Astrocyte (in vitro differentiated cells and primary cell): ENCODE results near the gene MORN5. TPM values are rescaled to one million over a fixed set of nuclear protein-coding genes. Genes with fewer than 3 reads are reported as not detected.

Experiments
- DNase-seq: peaks from one replicate; pipeline ENCODE4 v3.0.0-alpha.2; 2010; ENCODE audit warnings: low read depth
- FAIRE-seq: peaks from 2 replicates; lab custom pipeline; 2011; peaks lifted over from hg19 to GRCh38; lab: Jason Lieb, UNC
- H2AFZ ChIP-seq: 2 replicates; pipeline ENCODE4 v1.6.0; 2012; ENCODE audit warnings: low read depth, low read length, inconsistent platforms
- H3K27ac ChIP-seq: 2 replicates; pipeline ENCODE4 v1.5.1; 2011; ENCODE audit warnings: low read depth, low read length, inconsistent platforms
- H3K27me3 ChIP-seq: 2 replicates; pipeline ENCODE4 v1.6.0; 2011; ENCODE audit warnings: low read length, inconsistent platforms; ENCODE audit not compliant: insufficient read depth
- H3K36me3 ChIP-seq: 2 replicates; pipeline ENCODE4 v1.5.1; 2011; ENCODE audit warnings: low read length, inconsistent platforms; ENCODE audit not compliant: insufficient read depth
- H3K4me1 ChIP-seq: 2 replicates; pipeline ENCODE4 v1.5.1; 2011; ENCODE audit warnings: low read length, inconsistent platforms; ENCODE audit not compliant: insufficient read depth
- H3K4me2 ChIP-seq: 2 replicates; pipeline ENCODE4 v1.6.0; 2012; ENCODE audit warnings: low read length, inconsistent platforms
- H3K4me3 ChIP-seq: 2 replicates; pipeline ENCODE4 v1.5.1; 2011; ENCODE audit warnings: low read depth, mild to moderate bottlenecking, low read length, inconsistent platforms; ENCODE audit not compliant: insufficient read depth
- H3K79me2 ChIP-seq: 2 replicates; pipeline ENCODE4 v1.6.0; 2012; ENCODE audit warnings: mild to moderate bottlenecking, low read length, inconsistent platforms; ENCODE audit not compliant: insufficient read depth
- H3K9ac ChIP-seq: 2 replicates; pipeline ENCODE4 v1.6.0; 2012; ENCODE audit warnings: mild to moderate bottlenecking, low read length, inconsistent platforms
- H3K9me3 ChIP-seq: 2 replicates; pipeline ENCODE4 v1.5.1; 2012; ENCODE audit warnings: low read depth, mild to moderate bottlenecking, low read length, inconsistent platforms; ENCODE audit not compliant: insufficient read depth
- H4K20me1 ChIP-seq: 2 replicates; pipeline ENCODE4 v1.6.0; 2012; ENCODE audit warnings: low read length, inconsistent platforms; ENCODE audit not compliant: insufficient read depth
- H3K27ac Mint-ChIP-seq: one replicate; pipeline ENCODE4 v1.8.0; 2021; ENCODE audit warnings: mild to moderate bottlenecking, mixed read lengths; ENCODE audit not compliant: unreplicated experiment
- H3K27me3 Mint-ChIP-seq: one replicate; pipeline ENCODE4 v1.8.0; 2021; ENCODE audit warnings: low read depth, mixed read lengths; ENCODE audit not compliant: unreplicated experiment
- H3K36me3 Mint-ChIP-seq: one replicate; pipeline ENCODE4 v1.8.0; 2021; ENCODE audit warnings: low read depth, mixed read lengths; ENCODE audit not compliant: unreplicated experiment
- H3K4me1 Mint-ChIP-seq: one replicate; pipeline ENCODE4 v1.8.0; 2021; ENCODE audit warnings: low read depth, mixed read lengths; ENCODE audit not compliant: unreplicated experiment
- H3K4me3 Mint-ChIP-seq: one replicate; pipeline ENCODE4 v1.8.0; 2021; ENCODE audit warnings: mild to moderate bottlenecking, moderate library complexity, mixed read lengths; ENCODE audit not compliant: unreplicated experiment
- H3K9me3 Mint-ChIP-seq: one replicate; pipeline ENCODE4 v1.8.0; 2021; ENCODE audit warnings: mild to moderate bottlenecking, mixed read lengths; ENCODE audit not compliant: unreplicated experiment
- EZH2 ChIP-seq: IDR thresholded peaks from 2 replicates; pipeline ENCODE4 v1.6.1; 2012; ENCODE audit warnings: mild to moderate bottlenecking, low read length, inconsistent platforms; ENCODE audit not compliant: insufficient read depth
- total RNA-seq: library from RNA; stranded (reverse); gene quantifications from 2 replicates; pipeline ENCODE4 v1.2.1, GENCODE V29; 2021
- TF ChIP-seq, protein P1 (sequence below): IDR thresholded peaks from 2 replicates; pipeline ENCODE4 v1.5.1; 2011; ENCODE audit warnings: low read depth, mild to moderate bottlenecking, inconsistent platforms, low read length, moderate library complexity; ENCODE audit not compliant: insufficient read depth

MORN5 gene
- total RNA-seq, 1 donor from 2014 or later = not detected

DNA sequence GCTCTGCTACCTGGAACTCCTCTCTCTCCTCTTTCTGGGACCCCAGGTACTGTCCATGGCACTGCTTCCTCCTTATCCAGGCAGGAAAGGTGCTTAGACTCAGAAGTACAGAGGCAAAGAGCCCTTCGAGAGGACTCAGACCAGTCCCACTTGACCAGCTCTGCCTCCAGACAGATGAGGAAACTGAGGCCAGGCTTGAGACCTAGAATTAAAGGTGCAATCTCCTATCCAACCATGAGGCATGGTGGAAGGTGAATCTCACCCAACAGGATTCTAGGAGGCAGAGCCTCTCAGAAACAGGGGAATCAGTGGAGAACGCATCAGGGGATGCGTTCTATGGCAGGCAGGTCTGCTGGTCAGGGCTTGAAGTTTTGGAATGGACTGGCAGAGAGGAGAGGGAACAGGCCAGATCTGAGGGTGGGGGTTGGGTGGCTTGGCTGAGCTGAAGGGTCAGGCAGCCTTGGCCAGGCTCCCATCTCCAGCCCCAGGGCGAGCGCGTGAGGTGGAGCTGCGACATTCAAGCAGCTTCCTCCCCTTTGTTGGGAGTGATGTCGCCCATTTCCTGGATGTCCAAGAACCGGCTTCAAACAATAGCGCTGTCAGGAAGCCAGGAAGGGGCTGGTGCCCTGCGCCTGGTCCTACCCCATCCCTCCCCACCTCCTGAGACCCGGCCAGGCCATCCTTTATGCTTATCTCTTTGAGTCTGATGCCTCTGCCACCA is 26.3 kb upstream of the MORN5 start:
- peaks cover 28% of the 10 kb centered on the region for H3K27me3 Mint-ChIP-seq
- Histone ChIP-seq H3K4me1 (peaks cover 11% of the 10 kb centered on the region), H3K4me2 (no peak overlapping the region), H3K27me3 (peaks cover 2% of the 10 kb centered on the region), H3K9me3 (no peaks in the 10 kb centered on the region), H2AFZ (no peak overlapping the region), H3K79me2 (no peaks in the 10 kb centered on the region), H4K20me1 (no peaks in the 10 kb centered on the region), H3K9ac (no peak overlapping the region), H3K27ac (no peak overlapping the region), H3K36me3 (no peaks in the 10 kb centered on the region), H3K4me3 (no peak overlapping the region)
- no peak overlapping the region for H3K4me3 Mint-ChIP-seq
- TF ChIP-seq, protein P1, sequence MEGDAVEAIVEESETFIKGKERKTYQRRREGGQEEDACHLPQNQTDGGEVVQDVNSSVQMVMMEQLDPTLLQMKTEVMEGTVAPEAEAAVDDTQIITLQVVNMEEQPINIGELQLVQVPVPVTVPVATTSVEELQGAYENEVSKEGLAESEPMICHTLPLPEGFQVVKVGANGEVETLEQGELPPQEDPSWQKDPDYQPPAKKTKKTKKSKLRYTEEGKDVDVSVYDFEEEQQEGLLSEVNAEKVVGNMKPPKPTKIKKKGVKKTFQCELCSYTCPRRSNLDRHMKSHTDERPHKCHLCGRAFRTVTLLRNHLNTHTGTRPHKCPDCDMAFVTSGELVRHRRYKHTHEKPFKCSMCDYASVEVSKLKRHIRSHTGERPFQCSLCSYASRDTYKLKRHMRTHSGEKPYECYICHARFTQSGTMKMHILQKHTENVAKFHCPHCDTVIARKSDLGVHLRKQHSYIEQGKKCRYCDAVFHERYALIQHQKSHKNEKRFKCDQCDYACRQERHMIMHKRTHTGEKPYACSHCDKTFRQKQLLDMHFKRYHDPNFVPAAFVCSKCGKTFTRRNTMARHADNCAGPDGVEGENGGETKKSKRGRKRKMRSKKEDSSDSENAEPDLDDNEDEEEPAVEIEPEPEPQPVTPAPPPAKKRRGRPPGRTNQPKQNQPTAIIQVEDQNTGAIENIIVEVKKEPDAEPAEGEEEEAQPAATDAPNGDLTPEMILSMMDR = no peak
- TF ChIP-seq EZH2 = no peak
- H3K4me1 Mint-ChIP-seq = peaks cover 9% of the 10 kb centered on the region
- FAIRE-seq = no peak
- no peak overlapping the region for H3K27ac Mint-ChIP-seq
- peaks cover 3% of the 10 kb centered on the region for H3K9me3 Mint-ChIP-seq
- no peaks in the 10 kb centered on the region for H3K36me3 Mint-ChIP-seq
- no peak for DNase-seq

GRCh38 chr9:122133984-122134535 is 25.6 kb upstream of the MORN5 start:
- no peaks in the 10 kb centered on the region for H4K20me1 ChIP-seq
- H3K9me3 Mint-ChIP-seq = peaks cover 3% of the 10 kb centered on the region
- no peak overlapping the region for H3K27ac ChIP-seq
- peaks cover 2% of the 10 kb centered on the region for H3K27me3 ChIP-seq
- H2AFZ ChIP-seq = no peak overlapping the region
- H3K4me1 ChIP-seq = peaks cover 11% of the 10 kb centered on the region
- H3K4me3 ChIP-seq = no peak overlapping the region
- no peaks in the 10 kb centered on the region for H3K36me3 ChIP-seq
- H3K27me3 Mint-ChIP-seq = peaks cover 25% of the 10 kb centered on the region
- peaks cover 9% of the 10 kb centered on the region for H3K4me1 Mint-ChIP-seq
- no peak for TF ChIP-seq EZH2
- TF ChIP-seq, protein P1 = no peak
- H3K27ac Mint-ChIP-seq = no peak overlapping the region
- no peaks in the 10 kb centered on the region for H3K36me3 Mint-ChIP-seq
- H3K4me2 ChIP-seq = no peak overlapping the region
- DNase-seq (no peak), FAIRE-seq (no peak)
- no peak overlapping the region for H3K4me3 Mint-ChIP-seq
- H3K9ac ChIP-seq = no peak overlapping the region
- no peaks in the 10 kb centered on the region for H3K9me3 ChIP-seq
- no peaks in the 10 kb centered on the region for H3K79me2 ChIP-seq
